IMR-90 (cell line): Measurements from ENCODE around the gene XAB2. TPM values are rescaled to one million over a fixed set of nuclear protein-coding genes. Genes with fewer than 3 reads are reported as not detected.

ENCODE experiments used
- ATAC-seq: fragments of 200-7000 bp; cut with Tn5 transposase; 2 replicates; pipeline ENCODE4 v1.9.1; 2020; ENCODE audit warnings: low read depth, mild to moderate bottlenecking, moderate library complexity
- BruUV-seq: library from RNA; stranded (reverse); fragments of 400-500 nt; replicated peaks from 2 replicates; lab custom pipeline; 2021; lab: Mats Ljungman, UMichigan
- CTCF ChIA-PET: fragments of 300-600 bp; formaldehyde crosslinking; extraction: SDS; loops from one replicate; lab custom pipeline; 2021; ENCODE audit warnings: antibody characterized with exemption; lab: Yijun Ruan, JAX
- POLR2A ChIA-PET: fragments of 300-600 bp; sonication (Branson Sonifier 250); formaldehyde crosslinking; loops from one replicate; lab custom pipeline; 2022; ENCODE audit warnings: antibody characterized with exemption; ENCODE audit not compliant: unreplicated experiment; lab: Charles Lee
- DNase-seq: peaks from one replicate; pipeline ENCODE4 v3.0.0; 2013
- H2AFZ ChIP-seq: replicated peaks from 2 replicates; pipeline ENCODE3; 2013; ENCODE audit warnings: low read length, mild to moderate bottlenecking; ENCODE audit not compliant: poor library complexity
- H2AK5ac ChIP-seq: 2 replicates; pipeline ENCODE4 v1.6.1; 2013; ENCODE audit warnings: low read depth, low read length, inconsistent platforms
- H2AK9ac ChIP-seq: replicated peaks from 2 replicates; pipeline ENCODE3; 2013; ENCODE audit warnings: mild to moderate bottlenecking, low read depth, low read length, moderate library complexity; ENCODE audit not compliant: poor library complexity
- H2BK120ac ChIP-seq: 2 replicates; pipeline ENCODE4 v1.6.1; 2013; ENCODE audit warnings: low read depth, low read length, inconsistent platforms
- H2BK15ac ChIP-seq: 3 replicates; pipeline ENCODE4 v1.6.1; 2013; ENCODE audit warnings: low read depth, low read length, inconsistent platforms
- H2BK20ac ChIP-seq: 2 replicates; pipeline ENCODE4 v1.6.1; 2013; ENCODE audit warnings: low read depth, mild to moderate bottlenecking, inconsistent platforms, low read length, moderate library complexity
- H2BK5ac ChIP-seq: 2 replicates; pipeline ENCODE4 v1.6.1; 2013; ENCODE audit warnings: mild to moderate bottlenecking, low read depth, low read length, inconsistent platforms; ENCODE audit not compliant: poor library complexity, severe bottlenecking
- H3K14ac ChIP-seq: replicated peaks from 2 replicates; pipeline ENCODE4 v1.6.1; 2013; ENCODE audit warnings: low read depth, low read length, inconsistent platforms
- H3K18ac ChIP-seq: 2 replicates; pipeline ENCODE4 v1.6.1; 2013; ENCODE audit warnings: low read depth, low read length, control low read depth
- H3K23ac ChIP-seq: 2 replicates; pipeline ENCODE4 v1.6.1; 2013; ENCODE audit warnings: low read depth, low read length, inconsistent platforms
- H3K27ac ChIP-seq: 2 replicates; pipeline ENCODE4 v1.5.1; 2013; ENCODE audit warnings: mild to moderate bottlenecking, control low read depth, low read length; ENCODE audit not compliant: insufficient read depth
- H3K27me3 ChIP-seq: 2 replicates; pipeline ENCODE4 v1.6.1; 2013; ENCODE audit warnings: low read length; ENCODE audit not compliant: control insufficient read depth, insufficient read depth
- H3K36me3 ChIP-seq: 2 replicates; pipeline ENCODE4 v1.6.1; 2013; ENCODE audit warnings: low read length, mixed read lengths; ENCODE audit not compliant: control insufficient read depth, insufficient read depth
- H3K4ac ChIP-seq: 2 replicates; pipeline ENCODE4 v1.6.1; 2013; ENCODE audit warnings: low read depth, low read length, inconsistent platforms
- H3K4me1 ChIP-seq: 2 replicates; pipeline ENCODE4 v1.6.1; 2013; ENCODE audit warnings: low read length, mixed read lengths; ENCODE audit not compliant: control insufficient read depth, insufficient read depth
- H3K4me2 ChIP-seq: 2 replicates; pipeline ENCODE4 v1.6.1; 2013; ENCODE audit warnings: low read depth, mild to moderate bottlenecking, control low read depth, low read length, moderate library complexity
- H3K4me3 ChIP-seq: 2 replicates; pipeline ENCODE4 v1.5.1; 2013; ENCODE audit warnings: low read depth, mild to moderate bottlenecking, control low read depth, low read length, moderate library complexity; ENCODE audit not compliant: insufficient read depth
- H3K56ac ChIP-seq: 2 replicates; pipeline ENCODE4 v1.6.1; 2013; ENCODE audit warnings: low read length, inconsistent platforms; ENCODE audit not compliant: insufficient read depth; ENCODE audit errors: extremely low read depth
- H3K79me1 ChIP-seq, 2 experiments: 2 replicates each; pipeline ENCODE4 v1.6.1; 2013; ENCODE audit warnings: low read length in 2 of 2, inconsistent platforms in 1 of 2, low read depth in 1 of 2
- H3K9ac ChIP-seq: 2 replicates; pipeline ENCODE4 v1.6.1; 2013; ENCODE audit warnings: low read depth, low read length, control low read depth
- H3K9me1 ChIP-seq: 2 replicates; pipeline ENCODE4 v1.6.1; 2013; ENCODE audit warnings: low read length, inconsistent platforms; ENCODE audit not compliant: insufficient read depth
- H3K9me3 ChIP-seq: 2 replicates; pipeline ENCODE4 v1.6.1; 2013; ENCODE audit warnings: low read length; ENCODE audit not compliant: control insufficient read depth, insufficient read depth
- H4K20me1 ChIP-seq: 2 replicates; pipeline ENCODE4 v1.6.1; 2013; ENCODE audit warnings: low read length, inconsistent platforms; ENCODE audit not compliant: insufficient read depth
- H4K5ac ChIP-seq: 2 replicates; pipeline ENCODE4 v1.6.1; 2013; ENCODE audit warnings: mild to moderate bottlenecking, low read depth, low read length, control low read depth
- H4K8ac ChIP-seq, 2 experiments: 2 replicates each; pipeline ENCODE4 v1.6.1; 2013; ENCODE audit warnings: low read depth in 2 of 2, low read length in 2 of 2, control low read depth in 1 of 2, inconsistent platforms in 1 of 2
- H4K91ac ChIP-seq: 2 replicates; pipeline ENCODE4 v1.6.1; 2013; ENCODE audit warnings: low read depth, low read length, inconsistent platforms; ENCODE audit not compliant: insufficient read depth
- BHLHE40 ChIP-seq: fragments of 150-350 bp; IDR thresholded peaks from 2 replicates; pipeline ENCODE4 v1.6.1; 2016; ENCODE audit warnings: mild to moderate bottlenecking, low read depth, low read length
- CEBPB ChIP-seq: IDR thresholded peaks from 2 replicates; pipeline ENCODE4 v1.6.1; 2012; ENCODE audit warnings: low read depth, low read length, improper control_type of control experiment
- FOS ChIP-seq: fragments of 150-350 bp; IDR thresholded peaks from 2 replicates; pipeline ENCODE4 v1.6.1; 2016; ENCODE audit warnings: low read depth, low read length
- RFX5 ChIP-seq: IDR thresholded peaks from 2 replicates; pipeline ENCODE4 v1.8.0; 2012; ENCODE audit warnings: low read depth, mild to moderate bottlenecking, low read length, moderate library complexity
- WGBS, 2 experiments: methylation state at CpG; one replicate each; pipeline versions ENCODE4 v1.1.5 to v1.1.7; 2013; ENCODE audit warnings: missing lambda C conversion rate in 2 of 2; ENCODE audit not compliant: insufficient read length in 1 of 2; ENCODE audit errors: extremely low coverage in 2 of 2; 5-methylcytosine and 5-hydroxymethylcytosine counted together
- dilution Hi-C: fragments of 300-500 bp; cut with HindIII; formaldehyde crosslinking; loops from one replicate; pipeline ENCODE4 v1.14.3; 2018; ENCODE audit warnings: low sequenced_read_pairs; ENCODE audit not compliant: unreplicated experiment
- in situ Hi-C: fragments of 300-500 bp; cut with MboI; formaldehyde crosslinking; loops from 3 replicates; pipeline ENCODE4 v1.14.3; 2019; ENCODE audit warnings: low sequenced_read_pairs, inconsistent platforms, mixed read lengths
- intact Hi-C: fragments of 100-400 bp; cut with micrococcal nuclease; formaldehyde crosslinking; loops from 2 replicates; pipeline ENCODE4 v1.10.0; 2022
- polyA plus RNA-seq, 3 experiments: library from polyadenylated mRNA; depleted of rRNA; stranded (reverse); fragments of >200 nt; gene quantifications; 2 replicates each; pipeline ENCODE4 v1.2.3, GENCODE V29; 2012; ENCODE audit warnings: low replicate concordance in 1 of 3
- total RNA-seq: library from RNA; depleted of rRNA; stranded (reverse); fragments of >200 nt; gene quantifications from 2 replicates; pipeline ENCODE4 v1.2.3, GENCODE V29; 2012
- TF ChIP-seq, protein P1 (sequence below): fragments of 150-350 bp; IDR thresholded peaks from 2 replicates; pipeline ENCODE4 v1.6.1; 2016; ENCODE audit warnings: low read depth, mild to moderate bottlenecking, low read length, moderate library complexity, borderline replicate concordance
- TF ChIP-seq, protein P2 (sequence below): fragments of 150-350 bp; IDR thresholded peaks from 2 replicates; pipeline ENCODE4 v1.6.1; 2017; ENCODE audit warnings: mild to moderate bottlenecking, antibody characterized with exemption, low read length, low read depth

Gene XAB2
- total and polyA plus RNA-seq, 2 of the 4 experiments (the other 2 are of a cell fraction): 29.9 to 34.4 TPM

DNA sequence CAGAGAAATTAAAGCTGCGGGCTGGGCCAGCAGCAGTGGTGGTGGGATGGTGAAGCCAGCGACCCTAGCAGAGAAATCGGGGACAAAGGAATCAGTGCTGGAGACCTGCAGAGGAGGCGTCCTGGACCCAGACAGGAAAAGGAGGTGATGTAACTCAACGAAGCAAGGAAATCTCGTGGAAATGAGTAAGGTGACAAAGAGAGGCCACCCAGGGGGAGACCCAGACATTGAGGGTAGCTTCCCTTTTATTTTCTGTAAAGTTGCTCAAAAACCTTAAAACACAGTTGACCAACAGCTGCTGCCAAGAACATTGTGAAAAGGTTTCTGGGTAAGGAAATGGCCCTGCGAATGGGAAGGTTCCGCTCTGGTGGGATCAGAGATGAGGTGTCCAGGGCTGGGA is 26.2 kb upstream of the XAB2 start:
- ATAC-seq: no peak
- DNase-seq: no peak

More for the DNA sequence above, 26.2 kb upstream of the XAB2 start:
- Histone ChIP-seq H2AK9ac (no peak overlapping the region), H3K36me3 (no peaks in the 10 kb centered on the region), H4K8ac (no peak overlapping the region), H4K20me1 (no peaks in the 10 kb centered on the region), H3K79me1 (no peaks in the 10 kb centered on the region), H2BK15ac (no peak overlapping the region), H2BK120ac (no peak overlapping the region), H2AFZ (no peak overlapping the region), H3K14ac (no peak overlapping the region), H2AK5ac (no peak overlapping the region), H2BK20ac (no peak overlapping the region), H3K9me1 (no peaks in the 10 kb centered on the region), H3K4me3 (no peak overlapping the region), H3K4me1 (no peaks in the 10 kb centered on the region), H4K91ac (no peak overlapping the region), H3K23ac (no peak overlapping the region), H4K5ac (no peak overlapping the region), H3K9ac (no peak overlapping the region), H3K56ac (no peak overlapping the region), H3K27ac (no peak overlapping the region), H3K4me2 (no peak overlapping the region), H3K18ac (no peak overlapping the region), H3K27me3 (peaks cover 9% of the 10 kb centered on the region; the same call in 1 of the 2 replicates), H3K4ac (no peak overlapping the region), H2BK5ac (no peak overlapping the region), H3K9me3 (no peaks in the 10 kb centered on the region)
- POLR2A ChIA-PET: no interaction called here
- TF ChIP-seq, protein P1, sequence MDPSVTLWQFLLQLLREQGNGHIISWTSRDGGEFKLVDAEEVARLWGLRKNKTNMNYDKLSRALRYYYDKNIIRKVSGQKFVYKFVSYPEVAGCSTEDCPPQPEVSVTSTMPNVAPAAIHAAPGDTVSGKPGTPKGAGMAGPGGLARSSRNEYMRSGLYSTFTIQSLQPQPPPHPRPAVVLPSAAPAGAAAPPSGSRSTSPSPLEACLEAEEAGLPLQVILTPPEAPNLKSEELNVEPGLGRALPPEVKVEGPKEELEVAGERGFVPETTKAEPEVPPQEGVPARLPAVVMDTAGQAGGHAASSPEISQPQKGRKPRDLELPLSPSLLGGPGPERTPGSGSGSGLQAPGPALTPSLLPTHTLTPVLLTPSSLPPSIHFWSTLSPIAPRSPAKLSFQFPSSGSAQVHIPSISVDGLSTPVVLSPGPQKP: no peak
- TF ChIP-seq CEBPB (no peak), BHLHE40 (no peak), RFX5 (no peak), FOS (no peak)
- TF ChIP-seq, protein P2, sequence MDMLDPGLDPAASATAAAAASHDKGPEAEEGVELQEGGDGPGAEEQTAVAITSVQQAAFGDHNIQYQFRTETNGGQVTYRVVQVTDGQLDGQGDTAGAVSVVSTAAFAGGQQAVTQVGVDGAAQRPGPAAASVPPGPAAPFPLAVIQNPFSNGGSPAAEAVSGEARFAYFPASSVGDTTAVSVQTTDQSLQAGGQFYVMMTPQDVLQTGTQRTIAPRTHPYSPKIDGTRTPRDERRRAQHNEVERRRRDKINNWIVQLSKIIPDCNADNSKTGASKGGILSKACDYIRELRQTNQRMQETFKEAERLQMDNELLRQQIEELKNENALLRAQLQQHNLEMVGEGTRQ: no peak
- WGBS, 2 experiments: 54% methylated on average over 3 of the region's 8 CpGs; no CpG with 5 or more reads in 1 of the 2 experiments
- in situ Hi-C loops: no loop called here
- dilution Hi-C loops: no loop called here
- intact Hi-C loops: no loop called here
- CTCF ChIA-PET: no interaction called here
- BruUV-seq: no TSS peak
